Stimulated activated CD4-positive, alpha-beta T cell treated with anti-CD3 and anti-CD28 coated beads, Interleukin-12 subunit alpha, Interleukin-12 subunit beta, amount 100 ng/mL, for 48 hours (primary cell): Measurements from ENCODE around the gene ARL8A.
"Not testable (repeated sequence)": the region's sequence is repeated elsewhere in the genome, so short reads cannot be mapped to it uniquely, and the experiment has no call there.

Experiments
- DNase-seq, 3 donors: peaks; one replicate each; pipeline ENCODE4 v3.0.0-alpha.2; 2020; ENCODE audit warnings: low read depth in 2 of 3, low spot score in 1 of 3

The ARL8A gene

DNA sequence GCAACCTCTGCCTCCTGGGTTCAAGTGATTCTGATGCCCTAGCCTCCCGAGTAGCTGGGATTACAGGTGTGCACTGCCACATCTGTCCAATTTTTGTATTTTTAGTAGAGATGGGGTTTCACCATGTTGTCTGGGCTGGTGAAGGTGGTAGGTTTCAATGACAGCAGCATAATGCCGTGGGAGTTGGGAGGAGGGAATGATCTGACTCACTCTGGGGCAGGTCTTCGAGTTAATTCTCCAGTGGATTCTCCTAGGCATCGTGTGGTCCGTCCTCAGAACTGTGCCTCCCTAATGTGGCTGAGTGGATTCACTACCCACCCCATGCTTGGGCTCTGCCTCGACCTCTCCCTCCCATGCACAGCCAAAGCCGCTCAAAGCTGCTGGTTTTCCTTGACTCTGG lies 23.5 kb downstream of the ARL8A start:
- no peak for DNase-seq

DNA sequence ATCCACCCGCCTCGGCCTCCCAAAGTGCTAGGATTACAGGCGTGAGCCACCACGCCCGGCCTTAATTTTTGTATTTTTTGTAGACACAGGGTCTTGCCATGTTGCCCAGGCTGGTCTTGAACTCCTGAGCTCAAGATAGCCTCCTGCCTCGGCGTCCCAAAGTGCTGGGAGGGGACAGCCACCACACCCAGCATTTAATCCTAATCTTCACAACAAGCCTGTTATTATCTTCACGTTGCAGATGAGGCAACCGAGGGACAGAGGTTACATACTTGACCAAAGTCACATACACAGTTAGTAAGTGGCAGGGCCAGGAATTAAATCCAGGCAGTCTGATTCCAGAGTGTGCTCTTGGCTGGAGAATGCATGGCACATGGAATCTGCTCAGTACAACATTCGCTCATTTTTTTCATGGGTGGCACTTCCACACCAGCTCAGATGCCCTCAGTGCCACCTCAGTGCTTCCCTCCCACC lies 26.6 kb downstream of the ARL8A start:
- DNase-seq: no peak

DNA sequence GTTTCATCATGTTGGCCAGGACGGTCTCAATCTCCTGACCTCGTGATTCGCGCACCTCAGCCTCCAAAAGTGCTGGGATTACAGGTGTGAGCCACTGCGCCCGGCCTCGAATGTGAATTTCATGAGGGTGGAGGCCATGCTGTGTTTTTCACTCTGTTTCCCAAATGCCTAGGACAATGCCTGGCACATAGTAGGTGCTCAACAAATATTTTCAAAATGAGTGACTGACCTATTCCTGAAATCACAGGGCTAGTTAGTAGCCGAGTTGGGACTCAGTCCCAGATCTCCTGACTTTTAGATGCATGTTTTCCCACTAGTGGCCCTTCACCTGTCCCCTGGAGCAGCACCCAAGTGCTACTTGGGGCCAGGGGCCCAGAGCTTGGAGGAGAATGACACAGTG lies 28.2 kb downstream of the ARL8A start:
- no peak for DNase-seq

DNA sequence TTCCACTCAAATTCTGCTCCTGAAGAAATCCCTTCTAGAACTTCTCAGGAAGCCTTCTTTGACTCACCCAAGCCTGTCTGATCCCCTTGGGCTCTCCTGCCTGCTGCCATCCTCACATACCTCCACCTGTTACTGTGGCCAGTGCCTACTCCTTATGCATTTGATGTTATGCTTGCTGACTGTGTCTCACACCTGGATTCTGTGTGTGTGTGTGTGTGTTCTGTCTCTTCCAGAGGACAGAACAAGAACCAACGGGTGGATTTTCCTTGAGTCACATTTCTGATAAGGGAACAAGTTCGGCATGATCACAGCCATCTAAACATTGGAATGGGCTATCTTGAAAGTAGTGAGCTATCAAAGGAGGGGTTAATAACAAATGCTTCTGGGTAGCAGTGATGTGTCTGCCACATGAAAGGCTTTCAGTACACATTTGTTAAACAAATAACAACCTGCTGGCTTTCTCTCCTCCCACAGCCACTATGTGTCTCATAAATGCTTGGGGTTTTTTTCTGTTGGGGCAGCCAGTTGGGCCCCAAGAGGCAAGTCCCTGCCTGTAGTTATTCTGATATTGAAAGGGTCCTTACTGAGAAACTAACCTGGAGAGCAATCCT lies 30.7 kb downstream of the ARL8A start:
- DNase-seq: no peak

DNA sequence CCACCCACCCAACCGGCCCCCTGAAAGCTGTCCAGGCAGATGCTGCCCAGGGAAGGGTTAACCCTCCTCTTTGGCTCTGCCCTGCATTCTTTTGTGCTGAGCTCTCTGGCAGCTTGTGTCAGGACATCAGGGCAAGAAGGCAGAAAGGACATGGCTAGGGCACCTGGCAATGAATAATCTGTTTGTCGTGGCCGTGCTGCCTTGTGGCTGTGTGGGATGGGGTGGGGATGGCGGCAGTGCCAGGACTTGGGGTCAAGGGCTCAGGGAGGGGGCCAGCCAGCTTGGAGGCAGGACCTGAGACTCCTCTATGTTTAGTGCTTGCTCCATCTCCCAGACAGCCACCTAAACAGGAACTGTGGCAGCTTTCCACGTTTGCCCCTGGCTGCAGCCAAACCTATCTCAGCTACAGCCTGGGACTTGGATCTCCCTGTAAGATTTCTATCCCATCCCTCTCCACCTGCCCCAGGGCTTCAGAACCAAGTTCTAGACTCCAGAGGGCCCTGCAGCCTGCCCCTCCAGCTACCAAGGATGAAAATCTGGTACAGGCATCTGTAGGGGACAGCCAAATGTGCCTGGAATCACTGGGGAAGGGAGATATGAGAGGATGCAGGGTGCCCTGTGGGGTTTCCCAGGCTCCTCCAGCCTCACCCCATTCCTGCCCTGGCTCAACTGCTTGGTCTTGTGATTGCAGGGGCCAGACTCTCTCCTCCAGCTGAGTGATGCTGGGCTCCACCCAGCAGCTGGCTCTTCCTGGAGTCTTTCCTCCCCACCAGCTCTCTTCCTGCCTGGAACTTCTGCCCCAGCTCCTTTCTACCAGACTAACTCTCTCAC lies 31.5 kb downstream of the ARL8A start:
- DNase-seq: no peak

DNA sequence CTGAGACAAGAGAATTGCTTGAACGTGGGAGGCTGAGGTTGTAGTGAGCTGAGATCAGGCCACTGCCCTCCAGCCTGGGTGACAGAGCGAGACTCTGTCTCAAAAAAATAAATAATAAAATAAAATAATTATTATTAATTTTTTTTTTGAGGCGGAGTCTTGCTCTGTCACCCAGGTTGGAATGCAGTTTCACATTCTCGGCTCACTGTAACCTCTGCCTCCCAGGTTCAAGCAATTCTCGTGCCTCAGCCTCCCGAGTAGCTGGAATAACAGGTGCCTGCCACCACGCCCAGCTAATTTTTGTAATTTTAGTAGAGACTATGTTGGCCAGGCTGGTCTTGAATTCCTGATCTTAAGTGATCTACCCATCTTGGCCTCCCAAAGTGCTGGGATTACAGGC lies 32.9 kb downstream of the ARL8A start:
- not testable (repeated sequence) for DNase-seq

DNA sequence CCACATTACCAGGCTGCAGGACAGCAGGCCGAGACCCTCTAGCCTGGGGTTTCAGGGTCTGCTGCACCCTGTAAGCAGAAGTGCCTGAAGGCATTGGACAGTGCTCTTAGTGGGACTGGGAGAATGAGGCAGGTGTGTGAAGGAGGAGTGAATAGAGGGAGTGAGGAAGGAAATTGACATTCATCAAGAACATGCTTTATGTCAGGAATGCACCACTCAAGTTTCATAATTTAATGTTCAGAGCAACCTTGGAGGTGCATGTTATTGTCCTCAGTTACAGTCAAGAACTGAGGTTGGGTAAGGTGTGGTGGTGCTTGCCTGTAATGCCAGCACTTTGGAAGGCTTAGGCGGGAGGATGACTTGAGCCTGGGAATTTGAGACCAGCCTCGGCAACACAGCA lies 33.6 kb downstream of the ARL8A start:
- no peak for DNase-seq

DNA sequence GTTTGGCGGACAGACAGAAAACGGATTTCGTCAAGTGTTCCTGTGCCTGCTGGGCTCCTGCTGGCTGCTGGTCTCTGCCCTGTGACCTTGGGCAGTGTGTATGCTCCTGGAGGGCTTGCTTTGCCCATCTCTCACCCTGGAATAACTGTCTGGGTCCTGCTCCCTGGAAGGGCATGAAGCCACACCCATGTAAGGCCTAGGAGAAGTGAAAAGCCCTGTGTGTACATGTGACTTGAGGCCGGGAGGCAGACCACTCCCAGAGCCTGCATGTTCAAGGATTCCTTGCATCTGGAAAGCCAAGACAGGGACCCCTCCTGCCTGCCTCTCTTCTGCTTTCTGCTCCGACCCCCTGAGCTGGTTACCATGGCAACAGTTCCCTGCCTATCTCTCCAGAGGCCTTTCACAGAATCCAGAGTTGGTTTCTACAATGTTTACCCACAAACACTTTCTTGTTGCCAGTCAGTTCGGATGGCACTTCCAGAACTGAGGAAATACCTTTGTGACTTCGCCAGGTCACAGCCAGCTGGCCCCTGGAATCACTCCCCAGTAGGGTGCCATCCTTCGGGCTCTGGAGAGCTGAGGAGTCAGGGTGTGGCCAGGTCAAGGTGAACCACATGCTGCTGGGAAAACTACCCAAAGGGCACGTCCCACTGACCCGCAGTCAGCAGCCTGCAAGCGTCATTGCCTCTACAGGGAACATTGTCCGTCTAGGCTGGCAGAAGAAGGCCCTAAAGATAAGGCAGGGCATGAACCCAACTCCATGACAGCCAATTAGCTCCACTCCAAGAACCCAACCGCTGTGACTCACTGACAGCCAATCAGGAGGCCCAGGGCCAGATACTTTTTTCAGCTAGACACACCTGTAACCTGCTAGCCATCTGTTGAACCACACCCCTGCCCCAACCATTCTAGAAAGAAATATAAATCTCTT lies 36.5 kb downstream of the ARL8A start:
- no peak for DNase-seq

DNA sequence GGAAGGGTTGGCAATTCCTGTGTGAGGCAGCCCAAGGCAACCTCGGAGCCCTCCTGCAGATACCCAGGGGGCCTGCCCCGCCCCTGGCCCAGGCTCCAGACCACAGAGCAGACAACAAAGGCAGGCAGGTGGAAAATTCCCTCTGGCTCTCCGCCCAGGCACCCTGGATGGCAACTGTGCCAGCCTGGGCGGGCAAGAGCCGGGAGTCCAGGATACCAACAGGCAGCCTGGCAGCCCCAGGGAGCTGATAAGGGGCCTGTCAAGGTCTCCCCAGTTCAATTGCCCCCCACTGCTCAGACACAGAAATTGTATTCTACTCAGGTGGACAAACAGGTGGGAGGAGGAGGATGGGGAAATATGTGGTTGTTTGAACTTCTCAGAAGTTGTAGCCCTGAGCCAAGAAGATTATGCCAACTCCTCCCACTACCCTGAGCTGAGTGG lies 37.2 kb downstream of the ARL8A start:
- DNase-seq: no peak

DNA sequence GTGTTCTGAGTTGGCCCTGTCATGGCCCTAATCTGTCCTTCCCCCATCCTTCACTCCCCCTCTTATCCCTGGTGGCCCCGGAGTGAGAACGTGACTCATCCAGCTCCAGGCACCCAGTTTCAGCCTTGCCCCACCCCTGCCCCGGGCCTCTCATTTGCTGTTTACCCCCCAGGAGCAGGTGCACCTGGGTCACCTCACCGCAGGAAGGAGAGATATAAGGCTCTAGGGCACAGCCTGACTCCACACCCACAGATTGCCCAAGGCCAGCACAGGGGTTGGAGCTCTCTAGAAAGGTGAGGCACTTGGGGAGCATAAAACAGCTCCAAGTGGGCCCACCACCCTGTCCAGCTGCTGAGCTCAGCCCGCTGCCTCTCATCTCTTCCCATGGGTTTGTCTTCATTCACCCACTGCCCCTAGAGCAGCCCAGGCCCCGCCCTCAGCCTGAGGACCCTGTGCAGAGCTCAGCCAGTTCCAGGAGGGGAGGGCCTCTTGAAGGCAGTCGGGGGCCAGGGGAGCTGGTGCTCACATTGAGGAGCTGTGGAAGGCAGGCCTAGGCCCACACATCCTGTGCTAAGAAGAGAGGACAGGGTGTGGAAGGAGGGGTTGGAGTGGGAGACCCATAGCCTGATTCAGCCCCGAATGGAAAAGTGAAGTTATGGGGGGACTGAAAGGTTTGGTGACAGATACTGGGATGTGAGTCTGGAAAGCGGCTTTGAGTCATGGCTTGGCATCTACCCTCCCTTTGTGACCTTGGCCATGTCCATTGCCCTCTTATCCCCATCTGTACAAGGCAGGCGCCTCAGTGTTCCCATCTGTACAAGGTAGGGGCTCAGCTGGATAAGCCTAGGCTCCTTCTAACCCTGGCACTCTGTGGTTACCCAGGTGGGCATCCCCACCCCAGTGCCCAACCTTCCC lies 37.9 kb downstream of the ARL8A start:
- no peak for DNase-seq

DNA sequence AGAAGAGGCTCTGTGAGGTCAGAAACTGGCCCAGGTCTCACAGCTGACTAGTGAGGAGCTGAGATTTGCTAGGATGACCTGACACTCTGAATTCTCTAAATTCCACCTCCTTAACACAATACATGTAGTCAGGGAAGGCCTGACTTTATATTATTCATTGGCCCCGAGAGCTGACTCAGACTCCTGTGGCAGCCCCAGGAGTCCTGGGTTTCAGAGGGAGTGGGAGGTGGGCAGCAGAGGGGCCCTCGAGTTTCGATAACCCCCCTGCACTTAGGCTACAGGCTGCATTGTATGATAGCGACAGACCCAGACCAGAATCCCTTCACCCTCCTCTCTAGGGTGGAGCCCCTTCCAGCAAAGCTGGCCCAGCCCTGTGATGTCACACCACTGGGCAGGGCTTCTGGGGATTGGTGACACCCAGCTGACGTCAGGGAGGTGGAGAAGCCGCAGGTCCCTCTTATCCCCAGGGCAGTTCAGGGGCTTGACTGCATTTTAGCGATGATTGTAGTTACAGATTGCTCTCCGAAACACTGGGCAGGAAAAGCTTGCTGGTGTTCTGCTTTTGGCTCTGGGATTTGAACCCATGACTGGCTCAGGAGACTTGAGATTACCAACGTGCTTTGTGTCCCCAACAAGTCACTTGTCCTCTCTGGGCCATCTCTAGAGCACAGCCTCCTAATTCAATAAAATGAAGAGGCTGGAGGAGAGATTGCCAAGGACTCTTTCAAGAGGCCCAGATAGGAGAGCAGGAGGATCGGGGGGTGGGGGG lies 38.8 kb downstream of the ARL8A start:
- no peak for DNase-seq

DNA sequence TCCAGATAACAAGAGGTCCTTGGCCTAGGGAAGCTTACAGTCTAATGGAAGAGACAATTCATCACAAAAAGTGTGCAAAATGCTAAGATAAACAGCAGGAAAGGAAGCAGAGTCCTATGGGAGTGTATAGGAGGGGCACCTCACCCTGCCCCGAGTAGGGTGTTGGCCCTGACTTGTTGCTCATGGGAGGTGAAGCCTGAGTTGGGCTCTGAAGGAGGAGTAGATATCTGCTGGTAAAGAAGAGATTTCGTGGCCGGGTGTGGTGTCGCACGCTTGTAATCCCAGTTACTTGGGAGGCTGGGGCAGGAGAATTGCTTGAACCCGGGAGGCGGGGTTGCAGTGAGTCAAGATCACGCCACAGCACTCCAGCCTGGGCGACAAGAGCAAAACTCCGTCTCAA lies 40.5 kb downstream of the ARL8A start:
- DNase-seq: no peak

DNA sequence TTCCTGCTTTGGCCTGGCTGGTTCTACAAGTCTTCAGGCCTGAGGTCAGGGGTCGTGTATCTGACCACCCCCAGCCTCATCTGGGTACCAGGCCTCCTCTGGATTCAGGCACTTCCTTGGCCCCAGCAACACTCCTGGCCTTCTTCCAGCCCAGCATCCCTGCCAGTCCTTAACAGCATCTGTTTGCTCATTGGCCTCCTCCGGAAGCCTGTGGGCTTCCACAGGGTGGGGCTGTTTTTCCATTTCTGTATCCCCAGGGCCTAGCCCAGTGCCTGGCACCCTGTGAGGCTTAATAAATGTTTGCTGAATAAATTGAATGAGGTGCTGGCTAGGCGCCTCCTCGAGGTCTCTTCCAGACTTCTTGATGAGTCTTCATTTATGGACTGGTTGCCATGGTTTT lies 43.4 kb downstream of the ARL8A start:
- DNase-seq: no peak

DNA sequence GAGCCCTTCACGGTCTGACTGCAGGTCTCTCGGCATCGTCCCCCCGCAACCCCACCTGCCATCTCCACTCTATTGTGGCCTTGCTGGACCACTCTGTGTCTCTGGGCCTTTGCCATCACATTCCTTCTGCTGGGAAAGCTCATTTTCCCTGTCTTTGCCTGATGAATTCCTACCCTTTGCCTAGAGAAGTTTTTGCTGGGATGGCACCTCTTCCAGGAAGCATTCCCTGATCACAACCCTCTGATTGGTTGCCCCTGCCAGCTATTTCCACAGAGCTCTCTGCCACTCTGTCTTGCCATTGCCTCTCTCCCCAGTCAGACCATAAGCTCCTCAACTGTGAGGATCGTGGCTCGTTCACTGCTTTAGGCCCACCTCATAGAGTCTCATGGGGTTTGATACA lies 50.7 kb downstream of the ARL8A start:
- DNase-seq: no peak

DNA sequence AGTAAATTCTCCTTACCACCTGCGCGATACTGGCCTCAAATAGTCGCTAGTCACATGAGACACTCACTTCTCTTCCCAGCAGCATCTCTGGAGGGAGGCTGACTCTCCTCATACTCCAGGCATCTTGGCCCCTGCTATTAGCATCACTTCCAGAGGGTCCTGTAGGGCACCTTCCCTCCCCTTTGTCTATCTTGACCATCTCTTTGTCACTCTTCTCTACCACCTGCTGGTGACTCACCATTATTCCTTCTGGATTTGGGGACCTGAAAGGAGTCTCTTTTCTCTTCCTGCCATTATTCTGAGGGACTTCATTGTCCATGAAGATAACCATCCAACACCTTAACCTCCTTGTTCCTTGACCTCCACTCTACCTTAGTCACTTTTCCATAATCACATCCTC lies 53.5 kb downstream of the ARL8A start:
- DNase-seq: no peak

DNA sequence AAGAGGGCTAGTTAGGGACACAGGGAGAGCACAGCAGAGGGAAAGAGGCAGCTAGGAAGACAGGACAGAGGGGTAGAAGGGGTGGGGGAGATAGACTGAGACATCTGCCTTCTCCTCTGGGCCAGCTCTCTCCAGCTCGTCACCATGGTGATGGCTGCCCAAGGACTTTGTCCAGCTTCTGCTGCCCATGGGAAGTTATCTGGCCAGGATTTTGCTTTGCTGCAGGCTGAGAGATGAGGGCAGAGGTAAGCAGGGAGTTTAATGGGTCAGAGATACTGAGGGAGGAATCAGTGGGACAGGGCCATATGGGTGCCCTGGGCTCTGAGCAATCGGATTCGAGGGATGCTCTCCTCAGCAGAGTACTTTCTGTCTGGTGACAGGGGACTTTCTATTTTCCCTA lies 56.3 kb downstream of the ARL8A start:
- DNase-seq: no peak

DNA sequence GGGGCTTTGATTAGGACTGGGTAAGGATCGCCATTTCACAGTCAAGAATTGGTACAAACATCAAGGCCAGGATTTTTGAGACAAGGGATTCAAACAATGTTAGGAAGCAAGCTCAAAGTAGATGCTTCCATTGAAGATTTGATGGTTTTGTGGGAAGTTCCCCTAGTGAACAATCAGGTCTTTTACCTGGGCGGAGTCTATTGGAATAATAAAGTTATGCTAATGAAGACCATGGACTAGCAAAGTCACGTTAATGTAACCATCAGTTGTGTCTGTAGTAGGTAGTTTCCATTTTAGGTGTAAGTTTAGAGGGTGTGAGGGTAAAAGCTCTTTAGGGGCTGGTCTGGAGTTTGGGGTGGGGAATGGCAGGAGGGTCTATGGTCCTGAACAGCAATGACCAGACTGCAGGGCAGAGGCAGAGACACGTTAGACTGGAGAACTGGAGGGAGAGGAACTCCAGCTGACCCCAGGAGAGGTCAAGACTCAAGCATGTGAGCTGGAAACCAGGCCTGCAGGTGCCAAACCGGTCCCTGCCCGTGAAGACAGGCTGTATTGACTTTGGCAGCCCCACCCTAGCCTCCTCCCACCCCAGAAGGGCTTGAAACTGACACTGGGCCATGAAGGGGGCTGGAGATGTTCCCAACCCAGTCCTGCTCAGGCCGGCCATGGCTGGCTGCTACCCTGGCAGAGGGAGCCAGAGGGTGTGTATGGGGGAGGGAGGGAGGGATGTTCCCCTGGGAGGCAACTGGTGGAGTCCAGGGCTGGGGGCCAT lies 57.8 kb downstream of the ARL8A start:
- no peak for DNase-seq

DNA sequence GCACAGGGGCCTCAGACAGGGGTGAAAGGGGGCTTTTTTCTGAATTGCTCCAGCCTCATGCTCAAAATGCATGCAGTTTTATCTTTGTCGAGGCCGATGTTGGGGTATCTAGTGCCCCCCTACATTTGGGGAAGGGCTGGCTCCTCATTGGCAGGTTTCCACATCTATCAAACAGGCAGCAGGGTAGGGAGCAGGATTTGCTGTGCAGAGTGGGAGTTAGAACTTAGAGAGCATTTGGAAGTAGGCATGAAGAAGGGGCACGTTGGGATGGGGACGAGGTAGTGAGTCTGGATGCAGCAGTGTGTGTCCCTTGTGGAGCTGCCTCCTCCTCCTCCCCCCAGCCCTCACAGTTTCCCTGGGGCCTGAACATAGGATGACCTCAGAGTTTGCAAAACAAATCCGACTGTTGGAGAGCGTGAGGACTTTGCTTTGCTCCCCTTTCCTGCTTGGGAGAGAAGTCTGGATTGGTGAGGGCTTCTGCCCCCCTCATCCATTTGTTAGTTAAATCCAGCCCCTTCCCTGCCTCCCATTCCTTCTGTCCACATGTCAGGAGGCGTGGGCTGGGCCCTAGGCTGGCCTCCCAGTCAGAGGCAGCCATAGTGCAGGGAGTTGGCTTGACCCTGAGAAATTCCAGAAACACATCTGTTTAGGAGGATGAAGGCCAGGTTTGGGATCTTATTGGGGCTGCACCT lies 58.7 kb downstream of the ARL8A start:
- no peak for DNase-seq
